Skin epidermis (tissue), 12 donors: ENCODE data around the gene AS3MT.
"Not testable (repeated sequence)": the region's sequence is repeated elsewhere in the genome, so short reads cannot be mapped to it uniquely, and the experiment has no call there.

ENCODE experiments used
- H3K27ac ChIP-seq, 21 experiments: fragments of 200-600 bp; sonication (generic) in 11 of 21; one replicate each; pipeline ENCODE4 v1.5.0; 2020; ENCODE audit warnings: mild to moderate bottlenecking in 3 of 21, inconsistent platforms in 2 of 21, moderate library complexity in 2 of 21
- H3K4me3 ChIP-seq, 7 experiments: fragments of 200-600 bp; sonication (generic) in 2 of 7; one replicate each; pipeline ENCODE4 v1.5.0; 2020; ENCODE audit warnings: inconsistent platforms in 2 of 7, mild to moderate bottlenecking in 2 of 7, moderate library complexity in 1 of 7

AS3MT gene, protein sequence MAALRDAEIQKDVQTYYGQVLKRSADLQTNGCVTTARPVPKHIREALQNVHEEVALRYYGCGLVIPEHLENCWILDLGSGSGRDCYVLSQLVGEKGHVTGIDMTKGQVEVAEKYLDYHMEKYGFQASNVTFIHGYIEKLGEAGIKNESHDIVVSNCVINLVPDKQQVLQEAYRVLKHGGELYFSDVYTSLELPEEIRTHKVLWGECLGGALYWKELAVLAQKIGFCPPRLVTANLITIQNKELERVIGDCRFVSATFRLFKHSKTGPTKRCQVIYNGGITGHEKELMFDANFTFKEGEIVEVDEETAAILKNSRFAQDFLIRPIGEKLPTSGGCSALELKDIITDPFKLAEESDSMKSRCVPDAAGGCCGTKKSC

GRCh38 chr10:102869258-102870198 is at the start of gene AS3MT:
Gene AS3MT, plus strand, starts transcription at chr10:102869470. Its CDS starts 123 bp downstream, at chr10:102869593.
- peak within 1 kb of the TSS; percentile 19 to 55 (median 27) for H3K4me3 ChIP-seq
- H3K27ac ChIP-seq: peak within 1 kb of the TSS in 8 of 21 experiments; percentile 4 to 64 (median 46)

DNA sequence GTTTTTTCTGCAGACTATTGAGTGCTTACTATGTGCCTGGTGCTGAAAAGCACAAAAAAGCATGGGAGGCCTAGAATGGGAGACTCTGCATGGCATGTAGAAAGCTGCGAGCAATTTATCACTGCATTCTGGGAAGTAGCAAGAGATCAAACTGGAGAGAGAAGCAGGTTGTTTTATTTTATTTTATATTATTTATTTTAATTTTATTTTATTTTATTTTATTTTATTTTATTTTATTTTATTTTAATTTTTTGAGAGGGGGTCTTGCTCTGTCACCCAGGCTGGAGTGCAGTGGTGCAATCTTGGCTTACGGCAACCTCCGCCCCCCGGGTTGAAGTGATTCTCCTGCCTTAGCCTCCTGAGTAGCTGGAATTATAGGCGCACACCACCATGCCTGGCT is 49.3 kb upstream of the AS3MT start:
- not testable (repeated sequence) for H3K4me3 ChIP-seq
- peak overlapping the region in 2 of 21 experiments; percentile 6 to 33 for H3K27ac ChIP-seq

- H3K4me3 ChIP-seq: no peak overlapping the region
- no peak overlapping the region for H3K27ac ChIP-seq
These were observed 47.0 kb upstream of the AS3MT start for GRCh38 chr10:102822222-102822621.

DNA sequence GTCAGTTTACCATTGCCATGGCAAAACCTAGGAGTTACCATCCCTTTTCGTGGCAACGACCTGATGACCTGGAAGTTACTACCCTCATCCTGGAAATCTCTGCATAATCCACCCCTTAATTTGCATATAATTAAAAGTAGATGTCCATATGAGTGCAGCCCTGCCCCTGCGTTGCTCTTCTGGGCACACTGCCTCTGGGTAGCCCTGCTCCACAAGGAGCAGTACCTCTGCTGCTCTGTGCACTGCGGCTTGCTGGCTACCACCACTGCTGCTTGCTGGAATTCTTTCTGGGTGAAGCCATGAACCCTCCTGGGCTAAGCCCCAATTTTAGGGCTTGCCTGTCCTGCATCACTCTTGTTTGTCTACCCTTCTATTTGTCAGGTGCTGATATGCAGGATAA is 44.6 kb upstream of the AS3MT start:
- H3K4me3 ChIP-seq: no peak overlapping the region
- H3K27ac ChIP-seq: no peak overlapping the region

- Histone ChIP-seq H3K4me3 (no peak overlapping the region), H3K27ac (no peak overlapping the region)
These were observed 43.0 kb upstream of the AS3MT start for GRCh38 chr10:102826148-102826796.

DNA sequence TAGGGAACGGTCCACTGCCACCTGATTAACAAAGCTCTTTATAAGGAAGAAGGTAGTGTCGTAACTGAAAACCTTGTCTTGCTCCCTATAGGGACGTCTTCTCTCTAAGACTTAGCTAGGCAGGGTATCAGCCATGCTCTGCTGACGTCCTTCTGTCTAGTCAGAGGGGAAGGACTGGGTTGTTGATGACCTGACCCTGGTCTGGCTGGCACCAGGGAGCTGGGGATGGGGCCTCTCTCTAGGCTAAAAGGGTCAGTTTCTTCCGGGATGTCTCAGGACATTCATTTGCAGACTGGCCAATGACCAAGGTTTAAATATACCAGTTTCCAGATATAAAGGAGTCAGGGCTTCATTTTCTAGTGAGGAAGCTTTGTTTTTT is 41.7 kb upstream of the AS3MT start:
- Histone ChIP-seq H3K4me3 (no peak overlapping the region), H3K27ac (no peak overlapping the region)

- peak overlapping the region in 2 of 21 experiments; percentile 5 to 11 for H3K27ac ChIP-seq
These were observed 37.8 kb upstream of the AS3MT start for GRCh38 chr10:102831322-102832071.

DNA sequence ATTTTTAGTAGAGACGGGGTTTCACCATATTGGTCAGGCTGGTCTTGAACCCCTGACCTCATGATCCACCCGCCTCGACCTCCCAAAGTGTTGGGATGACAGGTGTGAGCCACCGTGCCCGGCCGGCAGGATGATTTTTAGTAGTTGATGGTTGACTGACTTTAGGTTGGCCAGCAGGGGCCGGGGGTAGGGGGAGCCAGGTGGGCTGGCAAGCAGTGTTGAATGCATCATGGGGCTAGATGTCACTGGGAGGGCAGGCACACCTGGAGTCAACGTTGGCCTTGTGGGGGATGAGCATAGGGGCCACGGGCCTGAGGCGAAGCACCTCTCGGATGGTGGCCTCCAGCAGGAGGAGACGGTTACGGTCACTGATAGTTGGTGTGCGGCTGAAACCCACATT is 37.0 kb upstream of the AS3MT start:
- Histone ChIP-seq H3K4me3 (no peak overlapping the region), H3K27ac (peak overlapping the region in 1 of 21 experiments; percentile 5)

More at GRCh38 chr10:102831322-102832071, 37.8 kb upstream of the AS3MT start:
- H3K4me3 ChIP-seq: no peak overlapping the region

DNA sequence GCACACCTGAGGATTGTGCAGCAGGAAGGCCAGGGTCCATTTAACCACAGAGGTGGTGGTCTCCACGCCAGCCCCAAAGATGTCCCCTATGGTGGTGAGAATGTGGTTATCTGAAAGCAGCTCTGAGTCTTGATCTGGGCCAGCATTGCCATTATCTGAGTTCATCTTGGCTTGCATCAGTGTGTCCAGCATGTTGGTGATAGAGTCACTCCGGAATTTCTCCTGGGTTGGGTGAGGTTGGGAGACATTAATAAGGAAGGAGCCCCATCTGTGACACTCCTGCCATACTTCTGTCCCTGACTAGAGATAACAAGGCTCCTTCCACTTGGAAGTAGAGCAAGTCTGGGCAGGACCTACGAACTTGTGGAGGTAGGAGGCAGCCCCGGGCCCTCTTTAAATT is 36.3 kb upstream of the AS3MT start:
- H3K4me3 ChIP-seq: no peak overlapping the region
- H3K27ac ChIP-seq: no peak overlapping the region

- Histone ChIP-seq H3K4me3 (no peak overlapping the region), H3K27ac (no peak overlapping the region)
These were observed 35.1 kb upstream of the AS3MT start for GRCh38 chr10:102834143-102834542.

GRCh38 chr10:102835007-102835482 is 34.2 kb upstream of the AS3MT start:
- Histone ChIP-seq H3K27ac (no peak overlapping the region), H3K4me3 (no peak overlapping the region)

- Histone ChIP-seq H3K27ac (no peak within 1 kb of the TSS), H3K4me3 (no peak within 1 kb of the TSS)
These were observed 32.0 kb upstream of the AS3MT start, which contains the start of gene CYP17A1 for GRCh38 chr10:102837230-102837721. Gene CYP17A1, minus strand, starts transcription at chr10:102837413. Its CDS starts 52 bp downstream, at chr10:102837361.

- not testable (repeated sequence) for H3K4me3 ChIP-seq, H3K27ac ChIP-seq
These were observed 30.9 kb upstream of the AS3MT start for GRCh38 chr10:102838276-102838927.

DNA sequence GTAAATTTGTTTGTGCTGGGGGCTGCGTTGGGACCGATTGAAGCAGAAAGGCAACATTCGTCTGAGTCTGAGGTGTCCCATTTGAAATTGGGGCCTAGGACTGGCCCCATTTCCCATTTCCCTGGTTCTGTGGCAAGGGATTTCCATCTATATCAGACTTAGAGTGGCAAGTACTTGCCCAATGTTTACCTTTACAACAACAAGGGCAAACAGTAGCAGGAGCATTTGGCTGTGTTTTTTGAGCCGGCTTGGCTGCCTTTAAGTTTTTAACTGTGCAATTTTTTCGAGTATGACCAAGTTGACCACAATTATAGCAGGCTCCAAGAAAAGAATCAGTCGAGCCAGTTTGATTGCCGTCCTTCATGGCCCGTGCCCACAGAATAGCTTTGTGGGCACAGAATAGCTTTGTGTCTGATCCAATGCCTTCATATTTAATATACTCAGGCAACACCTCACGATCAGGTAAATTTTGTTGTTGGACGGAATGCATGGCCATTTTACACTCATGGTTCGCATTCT is 27.4 kb upstream of the AS3MT start:
- H3K27ac ChIP-seq: no peak overlapping the region

GRCh38 chr10:102843139-102843538 is 26.1 kb upstream of the AS3MT start:
- not testable (repeated sequence) for H3K4me3 ChIP-seq, H3K27ac ChIP-seq

More for the DNA sequence above, 27.4 kb upstream of the AS3MT start:
- no peak overlapping the region for H3K4me3 ChIP-seq

DNA sequence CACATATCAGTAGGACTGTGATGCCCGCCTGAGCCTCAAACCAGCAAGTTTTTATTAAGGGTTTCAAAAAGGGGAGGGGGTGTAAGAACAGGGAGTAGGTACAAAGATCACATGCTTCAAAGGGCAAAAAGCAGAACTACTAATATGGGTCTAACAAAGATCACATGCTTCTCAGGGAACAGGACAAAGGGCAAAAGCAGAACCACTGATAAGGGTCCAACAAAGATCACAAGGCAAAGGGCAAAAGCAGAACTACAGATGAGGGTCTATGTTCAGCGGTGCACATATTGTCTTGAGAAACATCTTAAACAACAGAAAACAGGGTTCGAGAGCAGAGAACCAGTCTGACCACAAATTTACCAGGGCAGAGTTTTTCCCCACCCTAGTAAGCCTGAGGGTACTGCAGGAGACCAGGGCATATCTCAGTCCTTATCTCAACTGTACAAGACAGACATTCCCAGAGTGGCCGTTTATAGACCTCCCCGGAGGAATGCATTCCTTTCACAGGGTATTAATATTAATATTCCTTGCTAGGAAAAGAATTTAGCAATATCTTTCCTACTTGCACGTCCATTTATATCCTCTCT is 25.0 kb upstream of the AS3MT start:
- not testable (repeated sequence) for H3K27ac ChIP-seq

GRCh38 chr10:102845352-102845902 is 23.8 kb upstream of the AS3MT start:
- Histone ChIP-seq H3K27ac (no peak overlapping the region), H3K4me3 (no peak overlapping the region)

More for the DNA sequence above, 25.0 kb upstream of the AS3MT start:
- not testable (repeated sequence) for H3K4me3 ChIP-seq
